ENCODE measurements around the gene SPDYE4. TPM values are rescaled to one million over a fixed set of nuclear protein-coding genes. Genes with fewer than 3 reads are reported as not detected.

Gene SPDYE4
- polyA plus RNA-seq, 1 experiment = not detected

DNA sequence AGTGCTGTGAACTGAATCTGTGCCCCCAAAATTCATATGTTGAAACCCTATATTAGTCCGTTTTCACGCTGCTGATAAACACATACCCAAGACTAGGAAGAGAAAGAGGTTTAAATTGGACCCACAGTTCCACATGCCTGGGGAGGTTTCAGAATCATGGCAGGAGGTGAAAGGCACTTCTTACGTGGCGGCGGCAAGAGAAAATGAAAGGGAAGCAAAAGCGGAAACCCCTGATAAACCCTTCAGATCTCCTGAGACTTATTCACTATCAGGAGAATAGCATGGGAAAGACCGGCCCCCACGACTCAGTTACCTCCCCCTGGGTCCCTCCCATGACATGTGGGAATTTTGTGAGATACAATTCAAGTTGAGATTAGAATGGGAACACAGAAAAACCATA lies 3.7 kb upstream of the SPDYE4 start:
- TF ChIP-seq, protein P1, sequence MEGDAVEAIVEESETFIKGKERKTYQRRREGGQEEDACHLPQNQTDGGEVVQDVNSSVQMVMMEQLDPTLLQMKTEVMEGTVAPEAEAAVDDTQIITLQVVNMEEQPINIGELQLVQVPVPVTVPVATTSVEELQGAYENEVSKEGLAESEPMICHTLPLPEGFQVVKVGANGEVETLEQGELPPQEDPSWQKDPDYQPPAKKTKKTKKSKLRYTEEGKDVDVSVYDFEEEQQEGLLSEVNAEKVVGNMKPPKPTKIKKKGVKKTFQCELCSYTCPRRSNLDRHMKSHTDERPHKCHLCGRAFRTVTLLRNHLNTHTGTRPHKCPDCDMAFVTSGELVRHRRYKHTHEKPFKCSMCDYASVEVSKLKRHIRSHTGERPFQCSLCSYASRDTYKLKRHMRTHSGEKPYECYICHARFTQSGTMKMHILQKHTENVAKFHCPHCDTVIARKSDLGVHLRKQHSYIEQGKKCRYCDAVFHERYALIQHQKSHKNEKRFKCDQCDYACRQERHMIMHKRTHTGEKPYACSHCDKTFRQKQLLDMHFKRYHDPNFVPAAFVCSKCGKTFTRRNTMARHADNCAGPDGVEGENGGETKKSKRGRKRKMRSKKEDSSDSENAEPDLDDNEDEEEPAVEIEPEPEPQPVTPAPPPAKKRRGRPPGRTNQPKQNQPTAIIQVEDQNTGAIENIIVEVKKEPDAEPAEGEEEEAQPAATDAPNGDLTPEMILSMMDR (IDR thresholded peaks at IDR 0.05; ENCODE audit: insufficient read depth, low read depth, low read length) = no peak
- H3K4me3 ChIP-seq (ENCODE audit: low read depth, low read length) = no peak overlapping the region
- H3K36me3 ChIP-seq (ENCODE audit: control insufficient read depth, insufficient read depth, low read length) = no peaks in the 10 kb centered on the region
- no peaks in the 10 kb centered on the region; the same call in none of the 2 replicates for H3K27me3 ChIP-seq (ENCODE audit: control insufficient read depth, insufficient read depth, low read length)
- ChIA-PET POLR2A (no interaction called here), CTCF (interaction anchor here (1.1 kb wide), 1 partner anchor 24 kb away, joined by 5 read pairs; no protein-coding TSS in a partner anchor)
- no peak for DNase-seq (ENCODE audit: low read depth)

DNA sequence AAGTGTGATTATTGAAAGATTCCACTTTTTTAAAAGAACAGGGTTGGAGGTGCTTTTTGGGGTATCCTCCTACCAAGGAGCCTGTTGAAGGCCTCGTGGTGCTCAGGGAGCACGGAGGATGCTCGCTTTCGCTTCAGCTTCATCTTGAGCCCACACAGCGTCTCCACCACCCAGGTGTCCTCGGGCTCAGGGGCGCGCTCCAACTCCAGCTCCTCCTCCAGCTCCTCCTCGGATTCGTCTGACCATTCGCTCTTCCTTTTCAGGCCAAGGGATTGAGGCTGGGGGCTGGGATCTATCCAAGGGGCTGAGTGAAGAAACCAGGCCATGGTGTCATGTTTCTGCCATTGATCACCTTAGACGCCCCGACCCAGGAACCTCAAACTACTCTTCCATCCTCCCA lies 1.2 kb downstream of the SPDYE4 start:
- no peak overlapping the region for H3K4me3 ChIP-seq (ENCODE audit: low read depth, low read length)
- no peaks in the 10 kb centered on the region; the same call in none of the 2 replicates for H3K27me3 ChIP-seq (ENCODE audit: control insufficient read depth, insufficient read depth, low read length)
- TF ChIP-seq, protein P1 (IDR thresholded peaks at IDR 0.05; ENCODE audit: insufficient read depth, low read depth, low read length) = no peak
- H3K36me3 ChIP-seq (ENCODE audit: control insufficient read depth, insufficient read depth, low read length) = no peaks in the 10 kb centered on the region
- POLR2A ChIA-PET = no interaction called here
- CTCF ChIA-PET = interaction anchor here (0.6 to 2.1 kb wide), 6 partner anchors 8 to 371 kb away, joined by 3 to 6 read pairs (median 4); no protein-coding TSS in a partner anchor
- DNase-seq (ENCODE audit: low read depth) = no peak

GRCh38 chr17:8755590-8756255 lies 2.6 kb downstream of the SPDYE4 start:
- DNase-seq (ENCODE audit: low read depth) = no peak
- ChIA-PET CTCF (interaction anchor here (1.3 to 3.2 kb wide), 4 partner anchors 10 to 30 kb away, joined by 3 to 13 read pairs (median 6); no protein-coding TSS in a partner anchor), POLR2A (no interaction called here)
- no peak overlapping the region for H3K4me3 ChIP-seq (ENCODE audit: low read depth, low read length)
- H3K27me3 ChIP-seq (ENCODE audit: control insufficient read depth, insufficient read depth, low read length) = peaks cover 3% of the 10 kb centered on the region
- H3K36me3 ChIP-seq (ENCODE audit: control insufficient read depth, insufficient read depth, low read length) = no peaks in the 10 kb centered on the region
- TF ChIP-seq, protein P1 (IDR thresholded peaks at IDR 0.05; ENCODE audit: insufficient read depth, low read depth, low read length) = no peak

DNA sequence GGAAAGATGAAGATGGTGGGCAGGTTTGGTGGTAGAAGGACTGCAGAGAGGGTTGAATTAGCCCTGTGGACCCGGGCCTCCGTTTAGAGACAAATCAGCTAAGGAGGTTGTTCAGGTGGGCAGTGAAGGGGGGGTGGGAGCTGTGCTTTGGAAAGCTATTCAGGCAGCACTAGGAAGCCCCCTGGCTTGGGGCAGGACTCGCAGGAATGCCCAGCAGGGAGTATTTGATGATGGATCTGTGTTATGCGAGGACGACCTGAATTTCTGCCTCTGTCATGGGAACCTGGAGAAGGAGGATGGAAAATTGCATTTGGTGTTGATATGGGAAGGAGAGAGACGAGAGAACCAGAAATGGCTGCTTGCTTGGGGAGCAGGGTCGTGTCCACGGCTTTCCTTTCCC lies 3.5 kb downstream of the SPDYE4 start:
- H3K4me3 ChIP-seq (ENCODE audit: low read depth, low read length) = no peak overlapping the region
- ChIA-PET POLR2A (no interaction called here), CTCF (interaction anchor here (1.3 to 3.2 kb wide), 3 partner anchors 9 to 140 kb away, joined by 7 to 13 read pairs (median 8); no protein-coding TSS in a partner anchor)
- H3K36me3 ChIP-seq (ENCODE audit: control insufficient read depth, insufficient read depth, low read length) = no peaks in the 10 kb centered on the region
- DNase-seq (ENCODE audit: low read depth) = no peak
- TF ChIP-seq, protein P1 (IDR thresholded peaks at IDR 0.05; ENCODE audit: insufficient read depth, low read depth, low read length) = no peak
- H3K27me3 ChIP-seq (ENCODE audit: control insufficient read depth, insufficient read depth, low read length) = peaks cover 3% of the 10 kb centered on the region

GRCh38 chr17:8753976-8754440 lies 4.3 kb downstream of the SPDYE4 start:
- ChIA-PET CTCF (interaction anchor here (1.3 to 3.2 kb wide), 2 partner anchors 32 to 141 kb away, joined by 8 to 13 read pairs; no protein-coding TSS in a partner anchor), POLR2A (no interaction called here)
- no peak overlapping the region for H3K4me3 ChIP-seq (ENCODE audit: low read depth, low read length)
- no peak for DNase-seq (ENCODE audit: low read depth)
- TF ChIP-seq, protein P1 (IDR thresholded peaks at IDR 0.05; ENCODE audit: insufficient read depth, low read depth, low read length) = peak; percentile 42
- peaks cover 3% of the 10 kb centered on the region for H3K27me3 ChIP-seq (ENCODE audit: control insufficient read depth, insufficient read depth, low read length)
- no peaks in the 10 kb centered on the region for H3K36me3 ChIP-seq (ENCODE audit: control insufficient read depth, insufficient read depth, low read length)

Data from BJ (cell line).